Measurements from ENCODE around the gene ZYX. TPM values are rescaled to one million over a fixed set of nuclear protein-coding genes. Genes with fewer than 3 reads are reported as not detected.
A peak's percentile ranks its signal among the peaks of the same experiment; 100 is the strongest.

ZYX gene
- total RNA-seq, 1 experiment from 2014 or later: 179 TPM

DNA sequence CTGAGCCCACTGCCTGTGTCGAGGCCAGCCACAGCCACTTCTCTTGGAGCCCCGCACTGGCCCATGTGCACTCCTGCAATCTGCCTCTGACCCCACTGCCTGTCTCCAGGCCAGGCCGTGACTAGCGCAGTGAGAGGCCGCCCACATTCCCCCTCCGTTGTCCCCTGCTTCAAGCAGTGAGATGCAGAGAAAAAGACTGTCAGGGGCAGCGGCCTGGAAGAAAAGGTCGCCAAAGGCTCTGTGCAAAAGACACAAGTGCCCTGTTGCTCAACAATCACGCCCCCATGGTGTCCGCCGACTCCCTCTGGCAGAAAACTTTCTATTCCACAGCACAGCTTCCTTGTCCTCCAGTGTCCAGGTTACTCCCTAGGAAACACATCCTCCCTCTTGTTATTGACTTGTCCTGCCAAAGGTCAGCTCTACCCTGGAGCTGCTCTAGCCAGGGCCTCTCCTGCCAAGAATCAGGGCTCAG, 28.6 kb upstream of the ZYX start:
- no peak for DNase-seq (ENCODE audit: low spot score)
- Mint-ChIP-seq H3K4me3 (no peak overlapping the region), H3K9me3 (no peaks in the 10 kb centered on the region), H3K4me1 (peaks cover 20% of the 10 kb centered on the region), H3K27me3 (ENCODE audit: low read depth) (peaks cover 2% of the 10 kb centered on the region; the same call in 1 of the 2 replicates), H3K36me3 (peaks cover 14% of the 10 kb centered on the region), H3K27ac (no peak overlapping the region)
- ChIA-PET CTCF (interaction anchor here (1.1 kb wide), 1 partner anchor 28 kb away, joined by 4 read pairs; no protein-coding TSS in a partner anchor), POLR2A (no interaction called here)
- peak; percentile 20 for ATAC-seq
- TF ChIP-seq SOX15 (CRISPR knock-in tag; IDR thresholded peaks at IDR 0.05) (no peak), ZNF425 (CRISPR knock-in tag; conservative IDR thresholded peaks at IDR 0.05) (no peak), MXD4 (CRISPR knock-in tag; IDR thresholded peaks at IDR 0.05; ENCODE audit: borderline replicate concordance) (no peak), CBFB (CRISPR knock-in tag; IDR thresholded peaks at IDR 0.05; ENCODE audit: low read depth) (no peak)

GRCh38 chr7:143354376-143354775, 26.8 kb upstream of the ZYX start:
- H3K36me3 Mint-ChIP-seq: peaks cover 26% of the 10 kb centered on the region
- CTCF ChIA-PET: interaction anchor here (0.6 to 0.7 kb wide), 2 partner anchors 19 to 28 kb away, joined by 3 to 8 read pairs; no protein-coding TSS in a partner anchor
- H3K4me3 Mint-ChIP-seq: no peak overlapping the region
- POLR2A ChIA-PET: no interaction called here
- no peak for DNase-seq (ENCODE audit: low spot score)
- no peak for TF ChIP-seq RELA (CRISPR knock-in tag; IDR thresholded peaks at IDR 0.05; ENCODE audit: borderline replicate concordance)
- TF ChIP-seq, protein P1, sequence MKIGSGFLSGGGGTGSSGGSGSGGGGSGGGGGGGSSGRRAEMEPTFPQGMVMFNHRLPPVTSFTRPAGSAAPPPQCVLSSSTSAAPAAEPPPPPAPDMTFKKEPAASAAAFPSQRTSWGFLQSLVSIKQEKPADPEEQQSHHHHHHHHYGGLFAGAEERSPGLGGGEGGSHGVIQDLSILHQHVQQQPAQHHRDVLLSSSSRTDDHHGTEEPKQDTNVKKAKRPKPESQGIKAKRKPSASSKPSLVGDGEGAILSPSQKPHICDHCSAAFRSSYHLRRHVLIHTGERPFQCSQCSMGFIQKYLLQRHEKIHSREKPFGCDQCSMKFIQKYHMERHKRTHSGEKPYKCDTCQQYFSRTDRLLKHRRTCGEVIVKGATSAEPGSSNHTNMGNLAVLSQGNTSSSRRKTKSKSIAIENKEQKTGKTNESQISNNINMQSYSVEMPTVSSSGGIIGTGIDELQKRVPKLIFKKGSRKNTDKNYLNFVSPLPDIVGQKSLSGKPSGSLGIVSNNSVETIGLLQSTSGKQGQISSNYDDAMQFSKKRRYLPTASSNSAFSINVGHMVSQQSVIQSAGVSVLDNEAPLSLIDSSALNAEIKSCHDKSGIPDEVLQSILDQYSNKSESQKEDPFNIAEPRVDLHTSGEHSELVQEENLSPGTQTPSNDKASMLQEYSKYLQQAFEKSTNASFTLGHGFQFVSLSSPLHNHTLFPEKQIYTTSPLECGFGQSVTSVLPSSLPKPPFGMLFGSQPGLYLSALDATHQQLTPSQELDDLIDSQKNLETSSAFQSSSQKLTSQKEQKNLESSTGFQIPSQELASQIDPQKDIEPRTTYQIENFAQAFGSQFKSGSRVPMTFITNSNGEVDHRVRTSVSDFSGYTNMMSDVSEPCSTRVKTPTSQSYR (CRISPR knock-in tag; IDR thresholded peaks at IDR 0.05): no peak
- TF ChIP-seq MAX (CRISPR knock-in tag; IDR thresholded peaks at IDR 0.05): no peak
- TF ChIP-seq ZNF121 (CRISPR knock-in tag; IDR thresholded peaks at IDR 0.05): no peak
- TF ChIP-seq ZNF317 (CRISPR knock-in tag; IDR thresholded peaks at IDR 0.05; ENCODE audit: borderline replicate concordance, low read depth): no peak
- TF ChIP-seq TP53 (CRISPR knock-in tag; IDR thresholded peaks at IDR 0.05): no peak
- no peak for TF ChIP-seq E2F4 (CRISPR knock-in tag; IDR thresholded peaks at IDR 0.05; ENCODE audit: borderline replicate concordance, low read depth)
- no peak for TF ChIP-seq FOXJ3 (CRISPR knock-in tag; IDR thresholded peaks at IDR 0.05; ENCODE audit: borderline replicate concordance)
- TF ChIP-seq NR3C1 (CRISPR knock-in tag; conservative IDR thresholded peaks at IDR 0.05; ENCODE audit: low read depth): no peak
- no peaks in the 10 kb centered on the region for H3K9me3 Mint-ChIP-seq
- no peak for ATAC-seq
- H3K4me1 Mint-ChIP-seq: peaks cover 20% of the 10 kb centered on the region
- no peaks in the 10 kb centered on the region; the same call in 1 of the 2 replicates for H3K27me3 Mint-ChIP-seq (ENCODE audit: low read depth)
- no peak overlapping the region for H3K27ac Mint-ChIP-seq

DNA sequence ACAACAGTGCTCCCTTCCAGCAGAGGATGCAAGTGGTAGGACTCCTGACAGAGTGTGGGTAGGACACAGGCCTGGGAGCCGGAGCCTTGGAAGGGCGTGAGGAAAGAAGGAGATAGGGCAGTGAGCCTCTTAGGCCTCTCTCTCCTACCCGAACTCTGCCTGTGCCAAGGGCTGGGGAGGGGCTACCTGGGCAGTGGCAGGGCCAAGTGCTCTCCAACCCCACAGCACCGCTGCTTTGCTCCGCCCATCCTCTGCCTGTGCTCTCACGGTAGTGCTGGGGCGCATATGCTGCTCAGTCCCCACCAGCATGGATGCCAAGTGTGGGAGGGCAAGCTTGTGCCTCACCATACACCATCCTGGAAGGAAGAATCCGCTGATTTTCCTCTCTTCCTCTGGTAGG, 26.2 kb upstream of the ZYX start:
- H3K9me3 Mint-ChIP-seq: no peaks in the 10 kb centered on the region
- DNase-seq (ENCODE audit: low spot score) (no peak), ATAC-seq (peak; percentile 37)
- H3K27me3 Mint-ChIP-seq (ENCODE audit: low read depth): no peaks in the 10 kb centered on the region; the same call in 1 of the 2 replicates
- no peak overlapping the region for H3K4me3 Mint-ChIP-seq
- peaks cover 28% of the 10 kb centered on the region for H3K36me3 Mint-ChIP-seq
- peaks cover 20% of the 10 kb centered on the region for H3K4me1 Mint-ChIP-seq
- H3K27ac Mint-ChIP-seq: no peak overlapping the region; the same call in 1 of the 2 replicates
- ChIA-PET POLR2A (interaction anchor here (1.0 to 1.1 kb wide), 2 partner anchors 9 to 25 kb away, joined by 3 read pairs; no protein-coding TSS in a partner anchor), CTCF (interaction anchor here (0.8 to 2.5 kb wide), 8 partner anchors 9 to 115 kb away, joined by 3 to 30 read pairs (median 4); partner anchors contain the start of genes CLCN1 and EPHA1)
- TF ChIP-seq, protein P2, sequence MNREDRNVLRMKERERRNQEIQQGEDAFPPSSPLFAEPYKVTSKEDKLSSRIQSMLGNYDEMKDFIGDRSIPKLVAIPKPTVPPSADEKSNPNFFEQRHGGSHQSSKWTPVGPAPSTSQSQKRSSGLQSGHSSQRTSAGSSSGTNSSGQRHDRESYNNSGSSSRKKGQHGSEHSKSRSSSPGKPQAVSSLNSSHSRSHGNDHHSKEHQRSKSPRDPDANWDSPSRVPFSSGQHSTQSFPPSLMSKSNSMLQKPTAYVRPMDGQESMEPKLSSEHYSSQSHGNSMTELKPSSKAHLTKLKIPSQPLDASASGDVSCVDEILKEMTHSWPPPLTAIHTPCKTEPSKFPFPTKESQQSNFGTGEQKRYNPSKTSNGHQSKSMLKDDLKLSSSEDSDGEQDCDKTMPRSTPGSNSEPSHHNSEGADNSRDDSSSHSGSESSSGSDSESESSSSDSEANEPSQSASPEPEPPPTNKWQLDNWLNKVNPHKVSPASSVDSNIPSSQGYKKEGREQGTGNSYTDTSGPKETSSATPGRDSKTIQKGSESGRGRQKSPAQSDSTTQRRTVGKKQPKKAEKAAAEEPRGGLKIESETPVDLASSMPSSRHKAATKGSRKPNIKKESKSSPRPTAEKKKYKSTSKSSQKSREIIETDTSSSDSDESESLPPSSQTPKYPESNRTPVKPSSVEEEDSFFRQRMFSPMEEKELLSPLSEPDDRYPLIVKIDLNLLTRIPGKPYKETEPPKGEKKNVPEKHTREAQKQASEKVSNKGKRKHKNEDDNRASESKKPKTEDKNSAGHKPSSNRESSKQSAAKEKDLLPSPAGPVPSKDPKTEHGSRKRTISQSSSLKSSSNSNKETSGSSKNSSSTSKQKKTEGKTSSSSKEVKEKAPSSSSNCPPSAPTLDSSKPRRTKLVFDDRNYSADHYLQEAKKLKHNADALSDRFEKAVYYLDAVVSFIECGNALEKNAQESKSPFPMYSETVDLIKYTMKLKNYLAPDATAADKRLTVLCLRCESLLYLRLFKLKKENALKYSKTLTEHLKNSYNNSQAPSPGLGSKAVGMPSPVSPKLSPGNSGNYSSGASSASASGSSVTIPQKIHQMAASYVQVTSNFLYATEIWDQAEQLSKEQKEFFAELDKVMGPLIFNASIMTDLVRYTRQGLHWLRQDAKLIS (CRISPR knock-in tag; IDR thresholded peaks at IDR 0.05; ENCODE audit: borderline replicate concordance): no peak
- no peak for TF ChIP-seq ZBTB21 (CRISPR knock-in tag; IDR thresholded peaks at IDR 0.05; ENCODE audit: borderline replicate concordance)
- TF ChIP-seq, protein P1 (CRISPR knock-in tag; IDR thresholded peaks at IDR 0.05): no peak

Measured in WTC11 (cell line).